22Rv1 (cell line): ENCODE measurements around the gene MAST4.

ENCODE experiments used
- ZFX ChIP-seq: fragments of 450-650 bp; IDR thresholded peaks from 2 replicates; pipeline ENCODE4 v1.6.1; 2017; ENCODE audit warnings: antibody characterized with exemption, borderline replicate concordance
- TF ChIP-seq, protein P1 (sequence below): fragments of 450-650 bp; IDR thresholded peaks from 2 replicates; pipeline ENCODE4 v1.5.1; 2017; ENCODE audit warnings: mild to moderate bottlenecking

DNA sequence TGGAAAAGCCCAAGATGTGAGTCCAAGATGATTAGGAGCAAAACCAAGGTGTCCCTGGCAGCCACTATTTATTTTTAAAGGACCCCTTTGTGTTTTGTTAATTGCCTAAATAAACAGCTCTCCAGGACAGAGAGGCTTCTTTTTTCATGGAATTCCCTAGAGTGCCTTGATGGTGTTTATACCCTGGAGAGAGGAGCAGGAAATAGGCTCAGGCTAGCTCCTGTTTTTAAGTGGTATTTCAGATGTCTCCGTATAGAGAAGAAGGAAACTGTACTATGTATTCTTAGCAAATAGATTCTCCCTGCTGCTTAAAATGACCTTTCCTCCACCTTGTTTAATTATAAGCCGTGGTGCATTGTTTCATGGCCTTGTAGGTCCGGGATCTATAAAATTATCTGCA, 308.0 kb downstream of the MAST4 start:
- TF ChIP-seq, protein P1, sequence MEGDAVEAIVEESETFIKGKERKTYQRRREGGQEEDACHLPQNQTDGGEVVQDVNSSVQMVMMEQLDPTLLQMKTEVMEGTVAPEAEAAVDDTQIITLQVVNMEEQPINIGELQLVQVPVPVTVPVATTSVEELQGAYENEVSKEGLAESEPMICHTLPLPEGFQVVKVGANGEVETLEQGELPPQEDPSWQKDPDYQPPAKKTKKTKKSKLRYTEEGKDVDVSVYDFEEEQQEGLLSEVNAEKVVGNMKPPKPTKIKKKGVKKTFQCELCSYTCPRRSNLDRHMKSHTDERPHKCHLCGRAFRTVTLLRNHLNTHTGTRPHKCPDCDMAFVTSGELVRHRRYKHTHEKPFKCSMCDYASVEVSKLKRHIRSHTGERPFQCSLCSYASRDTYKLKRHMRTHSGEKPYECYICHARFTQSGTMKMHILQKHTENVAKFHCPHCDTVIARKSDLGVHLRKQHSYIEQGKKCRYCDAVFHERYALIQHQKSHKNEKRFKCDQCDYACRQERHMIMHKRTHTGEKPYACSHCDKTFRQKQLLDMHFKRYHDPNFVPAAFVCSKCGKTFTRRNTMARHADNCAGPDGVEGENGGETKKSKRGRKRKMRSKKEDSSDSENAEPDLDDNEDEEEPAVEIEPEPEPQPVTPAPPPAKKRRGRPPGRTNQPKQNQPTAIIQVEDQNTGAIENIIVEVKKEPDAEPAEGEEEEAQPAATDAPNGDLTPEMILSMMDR: no peak
- no peak for TF ChIP-seq ZFX
